NT2/D1 (cell line): ENCODE measurements around the gene HEATR5A.

Experiments used
- SUZ12 ChIP-seq: IDR thresholded peaks from 2 replicates; pipeline ENCODE4 v1.6.1; 2011; ENCODE audit not compliant: insufficient read length, insufficient read depth; ENCODE audit errors: extremely low read depth
- YY1 ChIP-seq: IDR thresholded peaks from 2 replicates; pipeline ENCODE4 v1.6.1; 2011; ENCODE audit not compliant: insufficient read length, insufficient read depth
- ZNF274 ChIP-seq: IDR thresholded peaks from 2 replicates; pipeline ENCODE4 v1.6.1; 2011; ENCODE audit warnings: mild to moderate bottlenecking, low read depth, low read length

- TF ChIP-seq YY1 (no peak), ZNF274 (no peak), SUZ12 (no peak)
Observed at GRCh38 chr14:31268216-31268615, 152.1 kb downstream of the HEATR5A start.
